Activated CD4-positive, alpha-beta T cell treated with anti-CD3 and anti-CD28 coated beads for 36 hours (primary cell): ENCODE measurements around the gene CALML5. TPM values are rescaled to one million over a fixed set of nuclear protein-coding genes. Genes with fewer than 3 reads are reported as not detected.

Source experiments
- ATAC-seq: fragments of 200-7000 bp; cut with Tn5 transposase; one replicate; pipeline ENCODE4 v1.10.0; 2021; ENCODE audit warnings: mild to moderate bottlenecking, moderate library complexity
- CTCF ChIA-PET: fragments of 350-600 bp; sonication (Branson Sonifier 250); formaldehyde crosslinking; loops from one replicate; lab custom pipeline; 2021; ENCODE audit warnings: antibody characterized with exemption; lab: Charles Lee
- POLR2A ChIA-PET: fragments of 350-600 bp; sonication (Branson Sonifier 250); formaldehyde crosslinking; loops from one replicate; lab custom pipeline; 2021; ENCODE audit warnings: antibody characterized with exemption, inconsistent platforms; lab: Charles Lee
- DNase-seq: peaks from one replicate; pipeline ENCODE4 v3.0.0-alpha.2; 2020
- H3K27ac Mint-ChIP-seq: one replicate; pipeline ENCODE4 v1.8.0; 2021; ENCODE audit warnings: mixed read lengths
- H3K27me3 Mint-ChIP-seq: one replicate; pipeline ENCODE4 v1.8.0; 2021; ENCODE audit warnings: mixed read lengths
- H3K36me3 Mint-ChIP-seq: one replicate; pipeline ENCODE4 v1.8.0; 2021; ENCODE audit warnings: low read depth, mixed read lengths
- H3K4me1 Mint-ChIP-seq: one replicate; pipeline ENCODE4 v1.8.0; 2021; ENCODE audit warnings: mixed read lengths
- H3K4me3 Mint-ChIP-seq: one replicate; pipeline ENCODE4 v1.8.0; 2021; ENCODE audit warnings: mild to moderate bottlenecking, moderate library complexity, mixed read lengths
- H3K9me3 Mint-ChIP-seq: one replicate; pipeline ENCODE4 v1.8.0; 2021; ENCODE audit warnings: low read depth, mixed read lengths
- intact Hi-C, 2 experiments: fragments of 100-400 bp; cut with DNase I in 1 of 2; cut with micrococcal nuclease in 1 of 2; formaldehyde crosslinking; loops; one replicate each; pipeline versions ENCODE4 v1.14.2 to v1.15.1; 2022 to 2024; cut with DNase I, micrococcal nuclease
- total RNA-seq, 2 experiments: library from RNA; stranded (reverse); gene quantifications; one replicate each; pipeline ENCODE4 v1.2.3, GENCODE V29; 2021

The CALML5 gene
- total RNA-seq, 2 experiments from 2014 or later, result not detected

- POLR2A ChIA-PET, result no interaction called here
- Mint-ChIP-seq H3K27me3 (no peaks in the 10 kb centered on the region), H3K4me3 (no peak overlapping the region), H3K4me1 (no peaks in the 10 kb centered on the region), H3K27ac (no peak overlapping the region), H3K9me3 (peaks cover 2% of the 10 kb centered on the region), H3K36me3 (no peaks in the 10 kb centered on the region)
- intact Hi-C loops, result no loop called here
- CTCF ChIA-PET, result interaction anchor here (0.7 kb wide), 1 partner anchor 10 kb away, joined by 3 read pairs; no protein-coding TSS in a partner anchor
- no peak for DNase-seq
- ATAC-seq, result no peak
Observed at GRCh38 chr10:5496261-5497250, 2.8 kb downstream of the CALML5 start.

- ChIA-PET POLR2A (no interaction called here), CTCF (interaction anchor here (0.6 kb wide), 1 partner anchor 18 kb away, joined by 4 read pairs; no protein-coding TSS in a partner anchor)
- no peak overlapping the region for H3K27ac Mint-ChIP-seq
- H3K36me3 Mint-ChIP-seq, result no peaks in the 10 kb centered on the region
- H3K4me1 Mint-ChIP-seq, result peaks cover 2% of the 10 kb centered on the region
- no peak for DNase-seq
- no peak for ATAC-seq
- H3K4me3 Mint-ChIP-seq, result no peak overlapping the region
- intact Hi-C loops, result no loop called here
- H3K27me3 Mint-ChIP-seq, result no peaks in the 10 kb centered on the region
- peaks cover 2% of the 10 kb centered on the region for H3K9me3 Mint-ChIP-seq
Observed at GRCh38 chr10:5494611-5495010, 4.8 kb downstream of the CALML5 start.

GRCh38 chr10:5493691-5494090 is 5.7 kb downstream of the CALML5 start:
- no peaks in the 10 kb centered on the region for H3K36me3 Mint-ChIP-seq
- peaks cover 2% of the 10 kb centered on the region for H3K9me3 Mint-ChIP-seq
- H3K4me3 Mint-ChIP-seq, result no peak overlapping the region
- POLR2A ChIA-PET, result no interaction called here
- intact Hi-C loops, result no loop called here
- H3K27ac Mint-ChIP-seq, result no peak overlapping the region
- ATAC-seq (no peak), DNase-seq (no peak)
- CTCF ChIA-PET, result interaction anchor here (0.5 kb wide), 1 partner anchor 24 kb away, joined by 4 read pairs; no protein-coding TSS in a partner anchor
- no peaks in the 10 kb centered on the region for H3K27me3 Mint-ChIP-seq
- H3K4me1 Mint-ChIP-seq, result peaks cover 2% of the 10 kb centered on the region

- Mint-ChIP-seq H3K4me1 (peaks cover 2% of the 10 kb centered on the region), H3K4me3 (no peak overlapping the region), H3K27me3 (no peaks in the 10 kb centered on the region), H3K9me3 (peaks cover 2% of the 10 kb centered on the region), H3K27ac (no peak overlapping the region), H3K36me3 (no peaks in the 10 kb centered on the region)
- ChIA-PET POLR2A (no interaction called here), CTCF (interaction anchor here (0.5 to 1.1 kb wide), 3 partner anchors 25 to 130 kb away, joined by 3 to 4 read pairs (median 3); no protein-coding TSS in a partner anchor)
- intact Hi-C loops, result no loop called here
- ATAC-seq, result no peak
- DNase-seq, result no peak
Observed at GRCh38 chr10:5492929-5493576, 6.3 kb downstream of the CALML5 start.

GRCh38 chr10:5492322-5492855 is 7.0 kb downstream of the CALML5 start:
- ChIA-PET CTCF (interaction anchor here (0.6 to 1.1 kb wide), 2 partner anchors 73 to 131 kb away, joined by 3 read pairs; no protein-coding TSS in a partner anchor), POLR2A (no interaction called here)
- intact Hi-C loops, result no loop called here
- no peak for DNase-seq
- no peak for ATAC-seq
- H3K4me1 Mint-ChIP-seq, result peaks cover 2% of the 10 kb centered on the region
- H3K27ac Mint-ChIP-seq, result no peak overlapping the region
- no peak overlapping the region for H3K4me3 Mint-ChIP-seq
- no peaks in the 10 kb centered on the region for H3K27me3 Mint-ChIP-seq
- H3K9me3 Mint-ChIP-seq, result peaks cover 2% of the 10 kb centered on the region
- H3K36me3 Mint-ChIP-seq, result no peaks in the 10 kb centered on the region

GRCh38 chr10:5491477-5491876 is 7.9 kb downstream of the CALML5 start:
- Mint-ChIP-seq H3K4me1 (peaks cover 2% of the 10 kb centered on the region), H3K4me3 (no peak overlapping the region), H3K27me3 (no peaks in the 10 kb centered on the region), H3K9me3 (peaks cover 2% of the 10 kb centered on the region), H3K27ac (no peak overlapping the region), H3K36me3 (no peaks in the 10 kb centered on the region)
- DNase-seq, result no peak
- POLR2A ChIA-PET, result no interaction called here
- no peak for ATAC-seq
- CTCF ChIA-PET, result no interaction called here
- intact Hi-C loops, result no loop called here

- DNase-seq, result no peak
- Mint-ChIP-seq H3K27me3 (no peaks in the 10 kb centered on the region), H3K4me1 (peaks cover 2% of the 10 kb centered on the region), H3K9me3 (peaks cover 2% of the 10 kb centered on the region), H3K4me3 (no peak overlapping the region), H3K36me3 (no peaks in the 10 kb centered on the region), H3K27ac (no peak overlapping the region)
- CTCF ChIA-PET, result interaction anchor here (0.6 to 0.8 kb wide), 2 partner anchors 140 to 370 kb away, joined by 3 to 4 read pairs; no protein-coding TSS in a partner anchor
- POLR2A ChIA-PET, result no interaction called here
- no peak for ATAC-seq
- intact Hi-C loops, result no loop called here
Observed at GRCh38 chr10:5490698-5491464, 8.5 kb downstream of the CALML5 start.

- Mint-ChIP-seq H3K27ac (no peak overlapping the region), H3K27me3 (no peaks in the 10 kb centered on the region), H3K4me3 (no peak overlapping the region), H3K4me1 (peaks cover 2% of the 10 kb centered on the region), H3K36me3 (no peaks in the 10 kb centered on the region), H3K9me3 (peaks cover 2% of the 10 kb centered on the region)
- POLR2A ChIA-PET, result no interaction called here
- CTCF ChIA-PET, result interaction anchor here (0.8 kb wide), 1 partner anchor 140 kb away, joined by 4 read pairs; no protein-coding TSS in a partner anchor
- intact Hi-C loops, result no loop called here
- DNase-seq, result no peak
- no peak for ATAC-seq
Observed at GRCh38 chr10:5490032-5490431, 9.3 kb downstream of the CALML5 start.

- H3K27ac Mint-ChIP-seq, result no peak overlapping the region
- H3K36me3 Mint-ChIP-seq, result no peaks in the 10 kb centered on the region
- peaks cover 2% of the 10 kb centered on the region for H3K9me3 Mint-ChIP-seq
- ATAC-seq (no peak), DNase-seq (no peak)
- intact Hi-C loops, result no loop called here
- ChIA-PET POLR2A (no interaction called here), CTCF (interaction anchor here (0.8 kb wide), 1 partner anchor 11 kb away, joined by 3 read pairs; the partner anchor contains the start of gene CALML5)
- H3K4me3 Mint-ChIP-seq, result no peak overlapping the region
- peaks cover 2% of the 10 kb centered on the region for H3K4me1 Mint-ChIP-seq
- H3K27me3 Mint-ChIP-seq, result no peaks in the 10 kb centered on the region
Observed at GRCh38 chr10:5488272-5489161, 10.9 kb downstream of the CALML5 start.

GRCh38 chr10:5486853-5487235 is 12.5 kb downstream of the CALML5 start:
- intact Hi-C loops, result no loop called here
- no peak for DNase-seq
- POLR2A ChIA-PET, result no interaction called here

More at GRCh38 chr10:5486853-5487235, 12.5 kb downstream of the CALML5 start:
- Mint-ChIP-seq H3K36me3 (no peaks in the 10 kb centered on the region), H3K9me3 (no peaks in the 10 kb centered on the region), H3K27me3 (no peaks in the 10 kb centered on the region), H3K4me1 (peaks cover 2% of the 10 kb centered on the region), H3K27ac (no peak overlapping the region), H3K4me3 (no peak overlapping the region)
- ATAC-seq, result no peak
- CTCF ChIA-PET, result interaction anchor here (0.7 kb wide), 1 partner anchor 100 kb away, joined by 3 read pairs; no protein-coding TSS in a partner anchor
